GM19023 (cell line): ENCODE results near the gene ZP4.
"Not testable (repeated sequence)": the region's sequence is repeated elsewhere in the genome, so short reads cannot be mapped to it uniquely, and the experiment has no call there.

Source experiments
- ATAC-seq: cut with Tn5 transposase; IDR thresholded peaks from one replicate; pipeline ENCODE4 v1.9.1; 2021; ENCODE audit warnings: mild to moderate bottlenecking, moderate library complexity; ENCODE audit not compliant: unreplicated experiment

ZP4 gene

DNA sequence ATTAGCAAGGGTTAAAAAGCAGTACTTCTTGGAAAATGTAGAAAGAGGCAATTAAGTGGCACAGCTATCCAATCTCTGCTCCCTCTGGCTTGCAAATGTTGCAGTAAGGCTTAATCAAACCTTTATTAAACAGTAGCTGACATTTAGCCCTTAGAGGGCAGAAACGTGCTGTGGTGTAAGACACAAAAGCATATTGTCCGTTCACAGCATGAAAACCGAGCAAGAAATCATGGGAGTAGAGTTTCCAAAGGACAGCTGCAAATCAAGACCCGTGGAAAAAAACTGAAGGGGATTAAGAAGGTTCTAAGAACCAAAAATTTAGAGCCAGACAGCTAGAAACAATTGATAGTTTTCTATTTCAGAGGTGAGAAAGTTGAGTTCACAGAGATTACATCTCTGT is 13.1 kb downstream of the ZP4 start:
- no peak for ATAC-seq

DNA sequence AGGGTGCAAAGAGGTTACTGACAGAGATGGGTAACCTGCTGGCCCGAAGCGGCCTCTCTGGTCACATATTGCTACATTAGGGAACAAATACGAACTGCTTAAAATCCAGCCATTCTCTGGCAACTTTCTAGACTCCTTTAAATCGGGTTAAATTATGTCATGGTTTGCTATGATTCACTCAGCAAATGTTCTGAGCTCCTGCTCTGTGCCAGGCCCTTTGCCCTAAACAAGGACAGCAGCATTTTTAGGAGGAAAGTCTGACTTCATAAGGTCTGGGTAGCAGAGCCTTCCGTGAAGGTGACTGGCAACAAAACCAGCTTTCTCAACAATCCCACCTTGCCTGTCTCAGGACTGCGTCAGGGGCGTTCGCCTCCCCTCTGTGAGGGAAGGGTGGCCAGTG is 15.4 kb downstream of the ZP4 start:
- no peak for ATAC-seq

DNA sequence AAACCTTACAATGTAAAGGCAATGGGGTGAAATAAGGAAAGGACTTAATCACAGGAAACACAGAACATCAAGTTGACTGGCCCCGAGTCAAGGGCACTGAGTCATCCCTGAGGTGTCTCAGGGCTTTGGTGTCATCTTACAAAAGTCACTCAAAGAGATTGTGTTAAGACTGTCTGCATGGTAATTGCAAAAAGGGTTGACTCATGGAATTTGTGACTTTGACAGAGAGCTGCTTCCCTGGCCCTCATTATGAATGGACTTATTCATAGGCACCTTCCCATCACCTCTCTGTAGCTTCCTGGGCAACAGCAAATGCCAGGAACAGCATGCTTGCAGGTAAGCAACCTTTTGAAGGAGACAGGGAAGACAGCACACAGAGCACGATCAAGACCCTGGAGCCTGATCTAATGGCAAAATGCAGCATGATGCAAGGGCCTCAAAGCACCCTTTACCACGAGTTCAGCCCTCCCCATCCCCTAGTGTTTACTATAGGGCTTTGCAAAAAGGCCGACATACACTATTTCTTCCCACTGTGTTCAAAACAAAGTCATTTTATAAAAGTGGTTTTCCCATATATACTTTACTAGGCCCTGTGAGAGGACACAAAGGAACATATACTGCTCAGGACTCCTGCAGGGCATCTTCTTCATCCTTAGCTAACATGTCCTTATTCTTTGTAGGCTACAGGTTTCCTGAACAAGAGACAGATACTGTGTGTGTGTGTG is 17.1 kb downstream of the ZP4 start:
- ATAC-seq, result no peak

DNA sequence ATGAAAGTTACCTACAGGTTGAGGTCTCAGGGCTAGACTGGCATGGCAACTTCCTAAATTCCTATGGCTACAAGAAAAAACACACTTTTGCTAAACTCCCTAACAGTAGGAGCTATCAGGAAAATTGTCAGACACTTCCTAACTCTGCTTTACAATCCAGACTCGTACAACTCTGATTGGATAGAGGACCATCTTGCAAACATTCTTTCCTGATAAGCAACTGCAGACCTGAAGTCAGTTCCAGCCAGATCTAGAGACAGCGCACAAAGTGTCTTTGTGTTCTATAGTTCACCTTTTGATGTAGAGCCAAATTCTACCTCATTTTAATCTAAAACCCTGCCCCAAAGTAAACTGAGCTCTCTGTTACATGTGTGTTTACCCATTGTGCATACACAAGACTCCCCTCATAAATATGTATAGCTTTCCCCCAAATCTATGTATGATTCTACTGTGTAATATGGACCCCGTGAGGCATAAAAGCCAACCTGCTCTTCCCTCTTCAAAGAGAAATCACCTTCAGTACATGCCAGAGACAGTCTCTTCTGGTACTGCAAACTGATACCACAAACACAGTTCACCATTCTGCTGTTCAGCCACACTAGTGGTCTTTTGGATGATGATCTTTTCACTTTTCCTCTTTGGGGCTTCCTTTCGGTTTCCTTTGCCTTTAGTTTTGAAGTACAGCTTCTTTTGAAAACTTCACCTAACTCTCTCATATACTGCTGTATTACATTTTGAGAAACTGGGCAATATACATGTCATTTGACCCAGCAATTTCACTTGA is 21.7 kb downstream of the ZP4 start:
- ATAC-seq, result no peak

GRCh38 chr1:237867380-237867888 is 23.3 kb downstream of the ZP4 start:
- ATAC-seq, result no peak

GRCh38 chr1:237864338-237865244 is 26.1 kb downstream of the ZP4 start:
- no peak for ATAC-seq

DNA sequence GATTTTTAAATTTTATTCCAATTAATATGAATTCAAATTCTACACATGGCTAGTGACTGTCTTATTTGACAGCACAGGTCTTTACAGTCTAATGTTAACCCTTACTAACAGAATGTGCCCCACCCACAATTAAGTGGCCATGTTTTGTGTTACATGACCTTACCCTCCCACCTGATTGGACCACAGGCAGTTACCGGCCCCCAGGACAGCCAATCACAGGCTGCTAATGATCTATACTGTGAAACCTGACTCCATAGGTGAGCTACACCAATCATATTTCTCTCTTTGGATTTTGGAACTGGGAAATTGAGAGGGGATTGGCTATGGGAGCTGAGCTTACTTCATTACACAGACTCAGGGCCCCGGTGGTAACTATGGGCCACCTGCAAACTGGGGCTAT is 27.5 kb downstream of the ZP4 start:
- ATAC-seq, result no peak

DNA sequence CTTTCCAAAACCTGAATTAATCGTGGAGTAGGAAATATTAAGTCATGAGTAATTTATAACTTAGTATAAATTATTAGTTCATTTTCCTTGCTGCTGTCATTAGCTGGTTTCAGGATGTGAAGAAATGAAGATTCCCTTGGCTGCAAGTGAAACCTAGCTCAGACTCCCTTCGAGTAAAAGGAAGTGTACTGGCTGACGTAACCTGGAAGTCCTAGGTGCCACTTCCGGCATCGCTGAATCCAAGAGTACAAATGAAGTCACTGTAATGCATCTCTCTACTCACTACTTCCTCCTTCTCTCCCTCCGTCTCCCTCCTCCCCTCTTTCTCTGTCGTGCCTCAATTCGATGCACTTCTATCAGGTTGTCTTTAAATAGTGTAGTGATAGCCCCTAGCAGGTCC is 28.8 kb downstream of the ZP4 start:
- no peak for ATAC-seq

GRCh38 chr1:237858992-237859391 is 31.7 kb downstream of the ZP4 start:
- no peak for ATAC-seq

GRCh38 chr1:237857455-237857854 is 33.3 kb downstream of the ZP4 start:
- no peak for ATAC-seq

GRCh38 chr1:237852342-237852741 is 38.4 kb downstream of the ZP4 start:
- ATAC-seq, result no peak

- no peak for ATAC-seq
These were observed 39.4 kb downstream of the ZP4 start for GRCh38 chr1:237851210-237851845.

DNA sequence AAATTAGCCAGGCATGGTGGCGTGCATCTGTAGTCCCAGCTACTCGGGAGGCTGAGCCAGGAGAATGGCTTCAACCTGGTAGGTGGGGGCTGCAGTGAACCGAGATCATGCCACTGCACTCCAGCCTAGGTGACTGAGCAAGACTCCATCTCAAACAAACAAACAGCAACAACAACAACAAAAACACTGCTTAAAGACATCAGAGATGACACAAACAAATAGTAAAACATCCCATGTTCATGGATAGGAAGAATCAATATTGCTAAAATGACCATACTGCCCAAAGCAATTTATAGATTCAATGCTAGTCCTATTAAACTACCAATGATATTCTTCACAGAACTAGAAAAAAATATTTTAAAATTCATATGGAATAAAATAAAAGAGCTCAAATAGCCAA is 47.2 kb downstream of the ZP4 start:
- ATAC-seq, result not testable (repeated sequence)

DNA sequence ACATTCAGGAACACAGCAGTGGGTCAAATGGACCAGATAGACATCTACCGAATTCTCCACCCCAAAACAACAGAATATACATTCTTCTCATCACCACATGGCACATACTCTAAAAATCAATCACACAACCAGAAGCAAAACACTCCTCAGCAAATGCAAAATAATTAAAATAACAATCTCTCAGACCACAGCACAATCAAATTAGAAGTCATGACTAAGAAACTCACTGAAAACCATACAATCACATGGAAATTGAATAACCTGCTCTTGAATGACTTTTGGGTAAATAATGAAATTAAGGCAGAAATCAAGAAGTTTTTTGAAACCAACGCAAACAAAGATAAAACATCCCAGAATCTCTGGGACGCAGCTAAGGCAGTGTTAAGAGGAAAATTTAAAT is 49.2 kb downstream of the ZP4 start:
- ATAC-seq, result no peak

GRCh38 chr1:237838904-237839534 is 51.7 kb downstream of the ZP4 start:
- no peak for ATAC-seq

- ATAC-seq, result no peak
These were observed 52.4 kb downstream of the ZP4 start for GRCh38 chr1:237838320-237838719.

- ATAC-seq, result no peak
These were observed 56.3 kb downstream of the ZP4 start for GRCh38 chr1:237834461-237834860.

- no peak for ATAC-seq
These were observed 56.7 kb downstream of the ZP4 start for GRCh38 chr1:237834048-237834447.

DNA sequence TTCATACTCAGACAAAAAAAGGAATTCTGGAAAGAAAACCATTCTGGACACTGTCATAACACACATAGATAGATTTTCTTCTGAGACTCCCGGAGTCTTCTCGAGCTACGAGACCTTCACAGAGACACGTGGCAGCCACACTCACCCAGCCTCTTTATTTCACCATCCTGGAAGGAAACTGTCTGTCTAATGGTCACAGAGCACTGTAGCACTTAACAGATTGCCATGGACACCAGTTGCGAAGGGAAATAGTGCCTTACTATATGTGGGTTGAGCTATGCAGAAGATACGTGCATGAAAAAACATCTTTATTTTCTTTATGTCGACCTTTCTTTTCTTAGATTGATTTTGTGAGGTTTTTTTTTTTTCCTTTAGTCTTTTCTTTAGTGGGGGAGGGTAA is 57.9 kb downstream of the ZP4 start:
- ATAC-seq, result no peak
